ENCODE results near the gene USP25. TPM values are rescaled to one million over a fixed set of nuclear protein-coding genes. Genes with fewer than 3 reads are reported as not detected.
A peak's percentile ranks its signal among the peaks of the same experiment; 100 is the strongest.

The USP25 gene
- total RNA-seq, 4 donors from 2014 or later, result 17.4 to 42.0 (median 27.5) TPM

- TF ChIP-seq POLR2A (IDR thresholded peaks at IDR 0.05) (no peak), CTCF (IDR thresholded peaks at IDR 0.05) (no peak)
- no peaks in the 10 kb centered on the region for H3K36me3 ChIP-seq
- H3K4me1 ChIP-seq, result peaks cover 11 to 84% (median 23%) of the 10 kb centered on the region in 3 donors
- no peak overlapping the region for H3K4me3 ChIP-seq
- no peaks in the 10 kb centered on the region for H3K9me3 ChIP-seq
- no peak for DNase-seq
- intact Hi-C loops (cut with DNase I), result no loop called here
- no peaks in the 10 kb centered on the region for H3K27me3 ChIP-seq
- H3K27ac ChIP-seq, result no peak overlapping the region
These were observed 21.8 kb downstream of the USP25 start for GRCh38 chr21:15751546-15751945.

DNA sequence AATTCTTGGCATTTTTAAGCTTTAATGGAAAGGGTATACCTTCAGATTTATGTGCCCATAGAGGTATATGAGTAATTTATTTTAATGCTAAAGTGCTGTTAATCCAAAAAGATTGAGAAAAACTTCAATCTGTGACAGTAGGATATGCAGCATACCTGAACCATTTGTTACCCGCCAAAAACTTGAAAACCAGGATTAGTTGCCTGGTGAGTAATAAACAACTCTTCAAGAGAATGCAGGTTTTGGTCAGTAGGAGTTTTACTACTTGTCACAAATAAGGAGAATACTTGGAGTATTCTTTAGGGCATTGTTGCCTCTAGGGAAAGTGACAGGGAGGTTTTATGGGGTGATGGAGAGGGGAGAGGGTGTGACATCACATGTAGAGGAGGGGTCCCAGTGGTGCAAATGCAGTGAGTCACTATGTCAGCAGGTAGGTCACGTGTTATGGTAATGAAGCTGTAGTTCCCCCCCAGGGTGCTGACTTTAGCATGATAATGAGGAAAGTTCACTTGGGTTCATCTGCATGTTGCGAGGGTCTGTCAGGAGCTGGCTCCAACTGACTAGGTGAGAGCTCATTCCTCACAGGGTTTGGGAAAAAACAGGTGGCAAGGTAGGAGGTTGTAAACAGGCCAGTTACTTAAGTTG lies 23.1 kb downstream of the USP25 start:
- Histone ChIP-seq H3K4me3 (no peak overlapping the region), H3K9me3 (no peaks in the 10 kb centered on the region), H3K27me3 (no peaks in the 10 kb centered on the region), H3K27ac (no peak overlapping the region), H3K36me3 (no peaks in the 10 kb centered on the region), H3K4me1 (peaks cover 11 to 87% (median 23%) of the 10 kb centered on the region in 3 donors)
- intact Hi-C loops (cut with DNase I), result no loop called here
- no peak for DNase-seq
- 66 to 68% methylated on average over 3 of the region's 3 CpGs for WGBS, 2 donors
- TF ChIP-seq POLR2A (IDR thresholded peaks at IDR 0.05) (no peak), CTCF (IDR thresholded peaks at IDR 0.05) (no peak)

GRCh38 chr21:15753741-15754140 lies 24.0 kb downstream of the USP25 start:
- intact Hi-C loops (cut with DNase I), result no loop called here
- no peaks in the 10 kb centered on the region for H3K9me3 ChIP-seq
- H3K4me1 ChIP-seq, result peaks cover 11 to 78% (median 23%) of the 10 kb centered on the region in 3 donors
- WGBS, 2 donors, result 78 to 93% methylated on average over 1 of the region's 1 CpG
- no peaks in the 10 kb centered on the region for H3K27me3 ChIP-seq
- no peaks in the 10 kb centered on the region for H3K36me3 ChIP-seq
- no peak overlapping the region for H3K4me3 ChIP-seq
- DNase-seq, result no peak
- TF ChIP-seq POLR2A (IDR thresholded peaks at IDR 0.05) (no peak), CTCF (IDR thresholded peaks at IDR 0.05) (no peak)
- H3K27ac ChIP-seq, result no peak overlapping the region

- peak overlapping the region in 1 of 4 donors; percentile 2 for H3K27ac ChIP-seq
- no peak for DNase-seq
- no peaks in the 10 kb centered on the region for H3K9me3 ChIP-seq
- TF ChIP-seq POLR2A (IDR thresholded peaks at IDR 0.05) (no peak), CTCF (IDR thresholded peaks at IDR 0.05) (no peak)
- intact Hi-C loops (cut with DNase I), result no loop called here
- no peak overlapping the region for H3K4me3 ChIP-seq
- no peaks in the 10 kb centered on the region for H3K36me3 ChIP-seq
- WGBS, 2 donors, result 16 to 33% methylated on average over 1 of the region's 1 CpG
- H3K4me1 ChIP-seq, result peaks cover 11 to 69% (median 20%) of the 10 kb centered on the region in 3 donors
- H3K27me3 ChIP-seq, result no peaks in the 10 kb centered on the region
These were observed 24.9 kb downstream of the USP25 start for GRCh38 chr21:15754640-15755039.

DNA sequence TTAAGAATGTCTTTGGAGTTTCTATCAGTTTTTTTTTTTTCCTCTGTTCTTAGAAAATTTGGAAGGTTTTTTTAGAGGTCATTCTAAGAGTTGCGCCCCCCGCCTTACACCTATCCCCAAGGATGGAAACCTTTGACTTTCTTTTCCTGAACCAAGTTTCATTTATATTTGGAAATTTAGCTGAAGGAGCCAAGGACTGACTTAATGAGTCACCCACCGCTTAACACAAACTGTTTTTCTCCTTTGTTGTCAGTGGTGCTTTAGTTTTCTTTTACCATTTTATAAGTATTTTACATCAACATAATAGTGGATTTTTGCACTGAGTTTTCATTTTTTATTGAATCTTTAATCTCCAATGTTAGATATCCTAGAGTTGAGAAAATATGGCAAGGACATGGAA lies 25.3 kb downstream of the USP25 start:
- WGBS, 2 donors, result 57 to 64% methylated on average over 3 of the region's 3 CpGs
- H3K4me1 ChIP-seq, result peaks cover 11 to 69% (median 18%) of the 10 kb centered on the region in 3 donors
- peak overlapping the region in 1 of 4 donors; percentile 2 for H3K27ac ChIP-seq
- no peaks in the 10 kb centered on the region for H3K36me3 ChIP-seq
- H3K9me3 ChIP-seq, result no peaks in the 10 kb centered on the region
- intact Hi-C loops (cut with DNase I), result no loop called here
- H3K4me3 ChIP-seq, result no peak overlapping the region
- TF ChIP-seq POLR2A (IDR thresholded peaks at IDR 0.05) (no peak), CTCF (IDR thresholded peaks at IDR 0.05) (no peak)
- no peak for DNase-seq
- no peaks in the 10 kb centered on the region for H3K27me3 ChIP-seq
